Activated gamma-delta T cell treated with Interleukin-2 at 50 U/mL for 16 hours (primary cell): ENCODE measurements around the gene CCDC88B.
"Not testable (repeated sequence)": the region's sequence is repeated elsewhere in the genome, so short reads cannot be mapped to it uniquely, and the experiment has no call there.

Source experiments
- DNase-seq: peaks from one replicate; pipeline ENCODE4 v3.0.0-alpha.2; 2020

Gene CCDC88B

DNA sequence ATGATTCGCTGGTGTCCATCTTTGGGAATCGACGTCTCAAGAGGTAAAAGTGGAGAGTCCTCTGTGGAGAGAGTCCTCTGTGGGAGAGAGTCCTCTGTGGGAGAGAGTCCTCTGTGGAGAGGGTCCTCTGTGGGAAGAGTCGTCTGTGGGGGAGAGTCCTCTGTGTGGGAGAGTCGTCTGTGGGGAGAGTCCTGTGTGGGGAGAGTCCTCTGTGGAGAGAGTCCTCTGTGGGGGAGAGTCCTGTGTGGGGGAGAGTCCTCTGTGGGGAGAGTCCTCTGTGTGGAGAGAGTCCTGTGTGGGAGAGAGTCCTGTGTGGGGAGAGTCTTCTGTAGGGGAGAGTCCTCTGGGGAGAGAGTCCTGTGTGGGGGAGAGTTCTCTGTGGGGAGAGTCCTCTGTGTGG is 19.0 kb upstream of the CCDC88B start:
- no peak for DNase-seq

DNA sequence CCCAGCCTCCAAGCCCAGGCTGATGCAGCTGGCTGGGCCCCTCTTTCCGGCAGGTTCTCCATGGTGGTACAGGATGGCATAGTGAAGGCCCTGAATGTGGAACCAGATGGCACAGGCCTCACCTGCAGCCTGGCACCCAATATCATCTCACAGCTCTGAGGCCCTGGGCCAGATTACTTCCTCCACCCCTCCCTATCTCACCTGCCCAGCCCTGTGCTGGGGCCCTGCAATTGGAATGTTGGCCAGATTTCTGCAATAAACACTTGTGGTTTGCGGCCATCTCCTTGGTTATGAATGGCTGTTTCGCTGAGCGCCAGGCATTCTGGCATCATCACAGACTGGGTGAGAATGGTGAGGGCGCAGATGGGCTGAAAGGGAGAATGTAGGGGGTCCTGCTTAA is 18.5 kb upstream of the CCDC88B start:
- no peak for DNase-seq

DNA sequence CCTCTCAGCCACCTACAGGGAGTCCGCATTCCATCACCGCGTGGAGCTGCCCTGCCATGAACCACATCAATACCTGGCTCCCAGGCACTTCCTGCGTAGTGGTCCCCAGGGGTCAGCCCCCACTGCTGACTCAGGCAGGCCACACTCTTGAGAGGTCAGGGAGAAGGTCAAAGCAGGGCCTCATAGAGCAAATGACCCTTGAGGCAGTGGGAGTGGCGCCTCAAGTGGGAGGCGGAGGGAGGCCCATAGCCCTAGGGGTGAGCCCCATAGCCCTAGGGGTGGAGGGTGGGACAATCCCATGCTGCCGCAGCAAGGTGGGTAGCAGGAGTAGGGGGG is 17.1 kb upstream of the CCDC88B start:
- no peak for DNase-seq

DNA sequence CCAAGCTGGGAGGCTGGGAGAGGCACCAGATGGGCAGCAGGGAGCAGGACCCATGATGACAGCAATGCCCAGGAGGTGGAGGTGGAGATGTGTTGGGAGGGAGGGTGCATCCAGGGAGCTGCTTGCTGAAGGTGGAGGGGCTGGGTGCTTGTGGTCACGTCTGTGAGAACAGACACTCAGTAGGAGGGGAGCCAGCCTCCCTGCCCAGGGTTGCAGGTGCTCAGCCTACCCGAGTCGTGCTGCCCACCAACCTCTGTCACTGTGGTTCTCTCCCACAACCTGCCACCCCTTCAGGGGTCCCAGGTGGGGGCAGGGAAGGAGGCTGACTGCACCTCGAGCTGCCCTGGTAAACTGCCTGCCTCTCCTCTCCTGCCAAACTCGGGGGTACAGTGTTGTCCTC is 16.6 kb upstream of the CCDC88B start:
- no peak for DNase-seq

DNA sequence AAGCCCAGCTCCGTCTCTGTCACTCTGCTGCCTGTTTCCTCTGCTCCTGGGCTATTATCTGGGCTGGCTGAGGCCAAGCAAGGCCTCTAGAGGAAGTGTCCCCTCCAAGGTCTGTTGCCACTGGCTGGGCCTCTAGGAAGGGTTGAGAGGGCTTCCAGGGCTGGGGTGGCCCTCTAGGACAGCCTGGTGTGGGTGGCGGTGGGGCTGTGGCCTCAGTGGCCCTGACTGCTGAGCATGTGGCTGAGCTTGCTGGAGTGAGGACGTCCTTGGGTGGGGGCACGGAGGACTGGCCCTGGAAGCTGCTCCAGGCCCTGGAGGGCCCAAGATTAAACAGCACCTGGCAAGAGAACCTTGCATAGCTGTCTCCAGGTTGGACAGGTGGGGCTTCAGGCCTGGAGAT is 16.0 kb upstream of the CCDC88B start:
- DNase-seq = not testable (repeated sequence)

DNA sequence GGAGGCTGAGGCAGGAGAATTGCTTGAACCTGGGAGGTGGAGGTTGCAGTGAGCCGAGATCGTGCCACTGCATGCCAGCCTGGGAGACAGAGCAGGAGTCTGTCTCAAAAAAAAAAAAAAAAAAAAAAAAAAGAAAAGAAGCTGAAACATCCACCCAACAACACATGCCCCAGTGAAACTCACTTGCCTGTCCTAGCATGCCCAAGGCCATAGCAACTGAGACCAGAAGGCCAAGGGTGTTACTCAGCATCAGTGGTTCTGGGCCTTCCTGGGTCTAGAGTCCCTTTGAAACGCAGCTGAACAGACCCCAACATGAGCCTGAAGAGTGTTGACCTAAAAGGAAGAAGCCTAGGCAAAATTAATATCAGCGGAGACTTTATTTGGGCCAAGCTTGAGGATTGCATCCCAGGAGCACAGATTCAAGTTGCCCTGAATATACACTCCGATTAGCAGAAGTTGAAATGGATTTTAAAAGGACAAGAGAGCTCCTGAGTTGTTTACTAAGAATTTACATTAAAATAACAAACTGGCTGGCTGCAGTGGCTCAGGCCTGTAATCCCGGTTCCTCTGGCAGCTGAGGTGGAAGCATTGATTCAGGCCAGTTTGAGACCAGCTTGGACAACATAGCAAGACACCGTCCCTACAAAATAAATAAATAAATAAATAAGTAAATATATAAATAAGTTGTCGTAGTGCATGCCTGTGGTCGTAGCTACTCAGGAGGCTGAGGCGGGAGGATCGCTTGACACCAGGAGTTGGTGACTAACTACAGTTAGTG is 15.1 kb upstream of the CCDC88B start:
- no peak for DNase-seq

DNA sequence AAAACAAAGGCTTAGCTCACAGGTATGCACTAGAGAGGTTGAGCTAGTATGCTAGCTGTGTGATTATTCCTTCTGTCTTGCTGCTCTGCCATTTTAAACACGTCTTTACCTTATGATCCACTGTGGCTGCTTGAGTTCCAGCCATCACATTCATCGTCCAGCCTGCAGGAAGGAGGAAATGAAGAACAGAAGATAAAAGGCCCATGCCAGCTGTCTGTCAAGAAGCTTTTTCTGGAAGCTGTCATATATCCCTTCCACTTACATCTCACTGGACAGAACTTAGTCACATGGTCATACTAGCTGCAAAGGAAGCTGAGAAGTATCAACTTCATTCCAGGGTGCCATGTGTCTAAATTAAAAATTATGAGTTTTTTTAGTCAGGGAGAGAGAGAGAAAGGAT is 12.6 kb upstream of the CCDC88B start:
- no peak for DNase-seq

DNA sequence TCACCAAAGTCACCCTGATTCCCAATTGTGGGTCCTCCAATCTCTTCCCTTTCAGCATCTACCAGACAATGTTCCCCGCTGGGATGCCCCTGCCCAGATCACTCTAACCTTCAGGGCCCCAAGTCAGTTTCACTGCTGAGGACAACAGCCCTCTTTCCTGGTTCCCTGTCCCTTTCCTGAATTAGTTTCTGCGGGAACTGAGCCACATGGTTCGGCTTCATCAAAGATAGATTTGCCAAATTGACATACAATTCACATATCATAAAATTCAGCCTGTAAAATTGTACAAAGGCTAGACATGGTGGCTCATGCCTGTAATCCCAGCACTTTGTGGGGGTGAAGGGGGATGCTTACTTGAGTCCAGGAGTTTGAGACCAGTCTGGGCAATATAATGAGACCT is 12.0 kb upstream of the CCDC88B start:
- no peak for DNase-seq

DNA sequence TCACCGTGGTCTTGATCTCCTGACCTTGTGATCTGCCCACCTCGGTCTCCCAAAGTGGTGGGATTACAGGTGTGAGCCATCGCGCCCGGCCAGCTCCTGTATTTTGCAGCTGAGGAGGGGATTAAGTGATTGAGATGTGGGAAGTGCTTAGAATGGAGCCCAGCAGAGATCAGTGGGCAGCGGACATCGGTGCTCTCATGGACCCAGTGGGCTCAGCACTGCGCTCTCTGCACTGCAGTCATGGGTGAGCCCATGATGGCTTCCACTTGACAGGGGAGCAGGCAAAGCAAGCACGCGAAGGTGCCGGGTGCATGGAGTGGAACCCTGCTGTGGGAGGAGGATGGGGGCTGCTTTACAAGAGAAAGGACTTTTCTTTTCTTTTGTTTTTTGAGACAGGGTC is 9.1 kb upstream of the CCDC88B start:
- no peak for DNase-seq

DNA sequence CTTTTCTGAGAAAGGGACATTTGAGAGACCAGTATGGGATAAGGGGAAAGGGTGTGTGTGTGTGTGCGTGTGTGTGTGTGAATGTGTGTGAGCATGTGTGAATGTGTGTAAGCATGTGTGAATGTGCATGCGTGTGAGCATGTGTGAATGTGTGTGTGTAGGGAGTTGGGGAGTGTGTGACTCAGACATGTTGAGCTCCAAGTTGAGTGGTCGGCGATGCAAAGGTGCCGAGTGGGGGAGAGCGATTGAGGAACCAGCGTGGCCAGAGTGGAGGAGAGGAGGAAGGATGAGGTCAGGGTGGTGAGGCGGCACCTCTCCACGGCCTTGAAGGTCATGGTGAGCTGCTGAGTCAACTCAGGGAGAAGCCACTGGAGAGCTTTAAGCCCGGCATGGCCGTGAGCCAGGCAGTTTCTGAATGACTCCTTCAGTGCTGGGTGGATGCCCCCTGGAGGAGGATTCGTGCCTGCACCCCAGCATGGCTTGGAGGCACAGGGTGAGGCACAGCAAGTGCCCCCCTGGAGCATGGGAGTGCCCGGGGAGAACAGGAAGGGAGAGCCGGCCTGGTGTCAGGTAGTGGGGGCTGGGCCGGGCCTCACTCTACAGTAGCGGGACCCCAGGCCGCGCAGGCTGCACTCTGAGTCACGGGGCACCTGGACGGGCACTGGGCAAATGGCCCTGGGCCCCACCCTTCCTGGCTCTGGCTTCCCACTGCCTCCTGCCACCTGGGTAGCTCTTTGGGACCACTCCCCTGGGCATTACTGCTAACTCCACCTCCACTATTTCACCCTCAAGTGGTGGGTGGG is 8.2 kb upstream of the CCDC88B start:
- DNase-seq = peak; percentile 72

DNA sequence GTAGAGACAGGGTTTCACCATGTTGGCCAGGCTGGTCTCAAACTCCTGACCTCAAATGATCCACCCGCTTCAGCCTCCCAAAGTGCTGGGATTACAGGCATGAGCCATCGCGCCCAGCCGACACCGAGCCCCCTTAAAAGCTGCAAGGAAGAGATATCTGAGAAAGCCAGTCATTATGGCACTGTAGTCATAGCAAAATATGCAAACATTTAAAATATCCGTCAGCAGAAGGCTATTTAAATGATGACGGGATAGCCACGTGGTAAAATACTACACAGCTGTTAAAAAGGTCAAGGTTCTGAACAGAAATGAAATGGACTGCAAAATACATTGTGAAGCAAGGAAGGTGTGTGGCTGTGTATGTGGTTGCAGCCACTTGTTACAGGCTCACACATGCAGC is 6.4 kb upstream of the CCDC88B start:
- no peak for DNase-seq

DNA sequence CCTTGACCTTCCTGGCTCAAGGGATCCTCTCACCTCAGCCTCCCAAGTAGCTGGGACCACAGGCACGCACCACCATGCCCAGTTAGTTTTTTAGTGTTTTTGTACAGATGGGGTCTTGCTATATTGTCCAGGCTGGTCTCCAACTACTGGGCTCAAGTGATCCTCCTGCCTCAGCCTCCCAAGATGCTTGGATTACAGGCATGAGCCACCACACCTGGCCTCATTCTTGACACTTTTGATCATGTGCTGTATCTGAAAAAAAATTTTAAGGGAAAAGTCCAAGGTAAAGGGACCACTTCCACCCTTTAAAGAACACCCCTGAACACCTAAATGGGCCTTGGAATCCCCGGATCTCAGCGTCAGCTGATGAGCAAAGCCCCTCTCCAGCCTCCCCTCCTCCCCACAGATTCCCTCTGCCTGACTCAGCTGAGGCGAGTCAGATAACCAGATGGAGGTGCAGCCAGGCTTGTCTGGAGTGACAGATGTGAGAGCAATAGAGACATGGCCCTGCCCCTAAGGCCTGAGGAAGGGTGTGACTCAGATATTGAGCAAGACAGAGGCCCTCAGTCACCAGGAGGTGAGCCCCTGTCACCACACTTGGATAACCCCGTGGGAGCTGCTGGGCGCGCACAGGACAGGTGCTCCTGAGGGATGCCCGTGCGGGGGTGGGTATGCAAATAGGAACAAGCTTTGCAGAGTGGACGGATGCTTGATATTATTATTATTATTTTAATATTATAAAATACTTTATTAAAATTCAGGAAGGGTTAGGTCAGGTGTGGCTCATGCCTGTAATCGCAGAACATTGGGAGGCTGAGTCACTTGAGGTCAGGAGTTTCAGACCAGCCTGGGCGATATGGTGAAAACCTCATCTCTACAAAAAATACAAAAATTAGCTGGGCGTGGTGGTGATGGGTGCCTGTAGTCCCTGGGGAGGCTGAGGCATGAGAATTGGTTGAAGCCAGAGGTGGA is 5.0 kb upstream of the CCDC88B start:
- DNase-seq = no peak

DNA sequence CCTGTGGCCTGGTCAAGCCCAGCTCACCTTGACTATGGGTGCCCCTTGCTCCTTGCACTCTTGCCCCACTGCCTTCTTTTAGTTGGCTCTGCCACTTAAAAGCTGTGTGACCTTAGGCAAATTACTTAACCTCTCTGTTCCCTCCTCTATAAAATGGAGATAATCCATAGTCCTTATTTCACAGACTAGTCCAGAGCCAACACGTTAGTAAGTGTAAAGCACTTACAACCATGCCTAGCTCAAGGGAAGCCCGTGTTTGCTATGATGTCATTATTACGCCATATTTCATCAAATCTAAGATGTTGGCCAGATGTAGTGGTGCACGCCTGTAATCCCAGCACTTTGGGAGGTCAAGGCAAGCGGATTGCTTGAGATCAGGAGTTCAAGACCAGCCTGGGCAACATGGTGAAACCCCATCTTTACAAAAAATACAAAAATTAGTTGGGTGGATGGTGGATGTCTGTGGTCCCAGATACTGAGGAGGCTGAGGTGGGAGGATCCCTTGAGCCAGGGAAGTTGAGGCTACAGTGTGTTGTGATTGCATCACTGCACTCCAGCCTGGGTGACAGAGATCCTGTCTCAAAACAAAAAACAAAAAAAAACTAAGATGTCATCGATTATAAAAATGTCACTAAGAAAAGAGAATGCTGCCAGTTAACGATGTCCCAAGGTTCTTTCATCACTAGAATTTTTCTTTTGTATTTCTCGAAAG is 2.3 kb upstream of the CCDC88B start:
- DNase-seq = no peak

DNA sequence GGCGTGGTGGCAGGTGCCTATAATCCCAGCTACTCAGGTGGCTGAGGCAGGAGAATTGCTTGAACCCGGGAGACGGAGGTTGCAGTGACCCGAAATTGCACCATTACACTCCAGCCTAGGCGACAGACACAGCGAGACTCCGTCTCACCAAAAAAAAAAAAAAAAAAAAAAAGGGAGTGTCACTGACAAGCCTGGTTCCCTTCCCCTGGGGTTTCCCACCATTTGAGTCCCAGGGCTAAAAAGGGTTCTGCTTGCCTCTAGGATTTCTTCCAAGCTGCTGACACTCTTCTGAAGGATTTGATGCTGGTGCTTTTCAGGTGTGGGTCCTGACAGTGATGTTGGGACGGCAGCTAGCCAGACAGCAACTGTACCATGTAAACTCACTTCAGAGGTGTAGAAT is 1.3 kb upstream of the CCDC88B start:
- no peak for DNase-seq

DNA sequence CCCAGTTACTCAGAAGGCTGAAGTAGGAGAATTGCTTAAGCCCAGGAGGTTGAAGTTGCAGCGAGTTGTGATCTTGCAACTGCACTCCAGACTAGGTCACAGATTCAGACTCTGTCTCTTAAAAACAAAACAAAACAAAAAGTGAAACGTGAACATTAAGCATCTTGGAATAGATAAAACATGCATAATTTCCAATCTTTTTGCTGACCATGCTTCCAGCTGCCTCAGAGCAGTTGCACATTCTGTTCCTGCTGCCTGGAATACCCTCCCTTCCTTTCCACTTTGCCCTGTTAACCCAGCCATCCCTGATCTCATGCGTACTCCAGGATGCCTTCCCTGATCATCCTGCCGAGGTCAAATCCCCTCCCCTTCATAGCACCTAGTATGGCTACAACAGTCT is 718 bp upstream of the CCDC88B start:
- DNase-seq = no peak

DNA sequence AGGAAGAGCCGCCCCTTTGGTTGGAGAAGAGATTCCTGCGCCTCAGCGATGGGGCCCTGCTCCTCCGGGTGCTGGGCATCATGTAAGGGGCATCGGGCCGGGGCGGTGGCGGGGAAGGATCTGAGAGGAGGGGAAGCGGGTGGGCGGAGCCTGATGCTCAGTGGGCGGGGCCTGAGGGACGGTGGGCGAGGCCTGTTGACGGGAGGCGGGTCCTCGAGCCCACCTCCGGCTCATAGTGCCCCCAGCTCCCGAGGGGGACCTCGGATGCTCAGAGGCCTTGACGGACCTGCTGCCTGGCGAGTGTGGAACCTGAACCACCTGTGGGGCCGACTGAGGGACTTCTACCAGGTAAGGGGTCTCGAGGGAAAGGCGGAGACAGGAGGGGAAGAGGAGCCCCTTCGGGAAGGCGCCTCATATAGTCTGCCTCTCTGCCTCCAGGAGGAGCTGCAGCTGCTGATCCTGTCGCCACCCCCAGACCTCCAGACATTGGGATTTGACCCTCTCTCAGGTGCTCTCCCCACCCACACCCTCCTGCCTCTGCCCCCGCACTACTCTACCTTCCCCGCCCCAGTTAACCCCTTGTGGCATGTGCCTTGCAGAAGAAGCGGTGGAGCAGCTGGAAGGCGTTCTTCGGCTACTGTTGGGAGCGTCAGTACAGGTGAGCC is 799 bp downstream of the CCDC88B start:
- peak; percentile 79 for DNase-seq

DNA sequence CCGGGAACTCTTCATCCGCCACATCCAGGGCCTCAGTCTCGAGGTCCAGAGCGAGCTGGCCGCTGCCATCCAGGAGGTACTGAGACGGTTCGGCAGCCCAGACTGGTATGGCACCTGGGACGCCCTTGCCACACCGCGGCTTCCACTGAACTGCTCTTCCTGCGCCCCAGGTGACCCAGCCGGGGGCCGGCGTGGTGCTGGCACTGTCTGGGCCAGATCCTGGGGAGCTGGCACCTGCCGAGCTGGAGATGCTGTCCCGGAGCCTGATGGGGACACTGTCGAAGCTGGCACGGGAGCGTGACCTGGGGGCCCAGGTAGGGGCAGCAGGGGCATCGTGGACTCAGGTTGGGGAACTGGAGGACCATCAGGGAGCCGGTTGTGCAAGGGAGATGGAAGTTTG is 1.4 kb downstream of the CCDC88B start:
- DNase-seq = no peak

DNA sequence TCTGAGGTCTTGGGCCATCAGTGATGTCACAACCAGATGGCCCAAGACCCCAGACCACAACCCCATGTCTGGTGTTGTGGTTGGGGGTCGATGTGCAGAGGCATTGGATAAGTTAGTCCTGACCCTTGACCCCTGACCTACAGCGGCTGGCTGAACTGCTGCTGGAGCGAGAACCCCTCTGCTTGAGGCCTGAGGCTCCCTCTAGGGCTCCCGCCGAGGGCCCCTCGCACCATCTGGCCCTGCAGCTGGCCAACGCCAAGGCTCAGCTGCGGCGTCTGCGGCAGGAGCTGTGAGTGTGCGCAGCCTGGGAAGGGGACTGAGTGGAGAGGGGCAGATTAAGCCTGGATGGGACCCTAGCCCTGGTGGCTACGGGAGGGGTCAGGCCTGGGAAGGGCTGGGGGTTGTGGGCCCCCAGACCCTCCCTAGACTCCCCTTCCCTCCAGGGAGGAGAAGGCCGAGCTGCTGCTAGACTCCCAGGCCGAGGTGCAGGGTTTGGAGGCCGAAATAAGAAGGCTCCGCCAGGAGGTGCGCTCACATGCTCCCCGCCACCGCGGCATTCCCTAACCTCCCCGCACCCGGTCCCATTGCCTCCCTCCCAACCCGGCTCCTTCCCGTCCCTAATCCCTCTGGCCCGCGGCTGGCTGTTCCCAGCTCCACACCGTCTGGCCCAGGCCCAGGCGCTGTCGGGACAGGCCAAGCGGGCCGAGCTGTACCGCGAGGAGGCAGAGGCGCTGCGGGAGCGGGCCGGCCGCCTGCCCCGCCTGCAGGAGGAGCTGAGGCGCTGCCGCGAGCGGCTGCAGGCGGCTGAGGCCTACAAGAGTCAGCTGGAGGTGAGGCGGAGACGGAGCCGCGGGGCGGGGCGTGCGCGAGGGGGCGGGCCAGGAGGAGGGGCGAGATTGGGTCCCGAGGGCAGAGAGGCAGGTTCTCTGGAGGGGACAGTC is 2.1 kb downstream of the CCDC88B start:
- peak; percentile 83 for DNase-seq

DNA sequence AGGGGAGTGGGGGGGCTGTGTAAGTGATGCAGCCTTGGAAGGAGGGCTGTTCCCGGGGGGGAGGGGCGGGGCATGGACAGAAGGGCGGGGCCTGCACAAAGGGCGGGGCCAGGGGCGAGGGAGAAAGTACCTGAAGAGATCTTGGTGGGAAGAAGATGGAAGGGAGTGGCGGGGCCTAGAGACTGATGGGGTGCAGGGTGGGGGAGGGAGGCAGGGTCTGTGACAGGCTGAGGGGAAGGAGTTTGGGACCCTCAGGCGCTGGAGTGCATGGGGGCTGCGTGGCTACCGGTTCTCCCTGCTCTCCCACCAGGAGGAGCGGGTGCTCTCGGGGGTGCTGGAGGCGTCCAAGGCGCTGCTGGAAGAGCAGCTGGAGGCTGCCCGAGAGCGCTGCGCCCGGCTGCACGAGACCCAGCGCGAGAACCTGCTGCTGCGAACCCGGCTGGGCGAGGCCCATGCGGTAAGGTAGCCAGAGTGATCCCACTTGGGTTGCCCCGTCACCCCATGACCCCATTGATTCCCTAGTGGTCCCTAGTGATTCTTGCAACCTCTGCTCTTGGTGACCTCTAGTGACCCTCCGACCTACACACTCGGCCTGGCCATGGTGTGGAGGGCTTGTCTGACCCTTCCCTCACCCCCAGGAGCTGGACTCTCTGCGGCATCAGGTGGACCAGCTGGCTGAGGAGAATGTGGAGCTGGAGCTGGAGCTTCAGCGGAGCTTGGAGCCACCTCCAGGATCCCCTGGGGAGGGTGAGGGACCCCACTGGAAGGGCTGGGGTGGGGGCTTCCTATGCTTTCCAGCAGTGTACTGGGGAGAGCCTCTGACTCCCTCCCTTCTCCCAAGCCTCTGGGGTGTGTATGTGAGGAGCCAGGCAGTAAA is 3.1 kb downstream of the CCDC88B start:
- DNase-seq = no peak
